Testis (tissue), 2 donors: Measurements from ENCODE around the gene BMP7.

Experiments
- CTCF ChIP-seq, 3 experiments: fragments of 450-650 bp in 2 of 3; fragments of 200-600 bp in 1 of 3; sonication (generic) in 1 of 3; IDR thresholded peaks; one replicate each; pipeline ENCODE4 v1.5.1; 2016 to 2019; ENCODE audit warnings: antibody characterized with exemption in 3 of 3, mild to moderate bottlenecking in 2 of 3, moderate library complexity in 1 of 3
- POLR2A ChIP-seq: fragments of 450-650 bp; IDR thresholded peaks from one replicate; pipeline ENCODE4 v1.6.1; 2017; ENCODE audit warnings: antibody characterized with exemption, mild to moderate bottlenecking, moderate library complexity

GRCh38 chr20:57260934-57261333, 5.5 kb downstream of the BMP7 start:
- TF ChIP-seq POLR2A (no peak), CTCF (IDR thresholded peaks at IDR 0.05) (no peak)
